Effector memory CD4-positive, alpha-beta T cell (primary cell): ENCODE data around the gene CACNA1D.
A peak's percentile ranks its signal among the peaks of the same experiment; 100 is the strongest.

Experiments
- DNase-seq, 3 donors: peaks; one replicate each; pipeline ENCODE4 v3.0.0-alpha.2; 2020
- H3K27ac ChIP-seq: 2 replicates; pipeline ENCODE4 v1.7.0; 2013; ENCODE audit warnings: mild to moderate bottlenecking, low read length, moderate library complexity; ENCODE audit not compliant: insufficient read depth, poor library complexity, severe bottlenecking
- H3K27me3 ChIP-seq: replicated peaks from 2 replicates; pipeline ENCODE4 v1.7.0; 2013; ENCODE audit warnings: mild to moderate bottlenecking, low read length; ENCODE audit not compliant: insufficient read depth, control insufficient read depth, poor library complexity, severe bottlenecking
- H3K36me3 ChIP-seq: 2 replicates; pipeline ENCODE4 v1.7.0; 2013; ENCODE audit warnings: mild to moderate bottlenecking, low read length, moderate library complexity; ENCODE audit not compliant: control insufficient read depth, insufficient read depth
- H3K4me1 ChIP-seq: 2 replicates; pipeline ENCODE4 v1.7.0; 2013; ENCODE audit warnings: low read length, mild to moderate bottlenecking; ENCODE audit not compliant: control insufficient read depth, insufficient read depth, poor library complexity, severe bottlenecking
- H3K4me3 ChIP-seq: 2 replicates; pipeline ENCODE4 v1.7.0; 2013; ENCODE audit warnings: low read length, low read depth, mild to moderate bottlenecking; ENCODE audit not compliant: insufficient read depth, poor library complexity, severe bottlenecking
- H3K9me3 ChIP-seq: 2 replicates; pipeline ENCODE4 v1.7.0; 2013; ENCODE audit warnings: mild to moderate bottlenecking, low read length, moderate library complexity; ENCODE audit not compliant: control insufficient read depth

The CACNA1D gene

GRCh38 chr3:53846134-53846850, 351.9 kb downstream of the CACNA1D start, which contains the start of the genes CHDH and IL17RB:
Gene CHDH (minus strand): TSS chr3:53846419. CDS start chr3:53824008, 22,411 bp downstream.
Gene IL17RB (plus strand): TSS chr3:53846568. CDS start chr3:53846589, 21 bp downstream.
- no peaks in the 10 kb centered on the region for H3K9me3 ChIP-seq
- DNase-seq, result no peak
- H3K4me3 ChIP-seq, result peak within 1 kb of the TSS; percentile 51
- no peaks in the 10 kb centered on the region for H3K36me3 ChIP-seq
- H3K27me3 ChIP-seq, result peaks cover 26% of the 10 kb centered on the region
- no peak within 1 kb of the TSS for H3K27ac ChIP-seq
- H3K4me1 ChIP-seq, result peaks cover 10% of the 10 kb centered on the region

- no peak for DNase-seq
- Histone ChIP-seq H3K4me1 (peaks cover 10% of the 10 kb centered on the region), H3K27ac (no peak overlapping the region), H3K36me3 (no peaks in the 10 kb centered on the region), H3K27me3 (peaks cover 26% of the 10 kb centered on the region), H3K9me3 (no peaks in the 10 kb centered on the region), H3K4me3 (peak overlapping the region; percentile 51)
Measured at GRCh38 chr3:53846851-53847155, 352.4 kb downstream of the CACNA1D start.

- H3K27ac ChIP-seq, result no peak overlapping the region
- H3K4me3 ChIP-seq, result no peak overlapping the region
- no peaks in the 10 kb centered on the region for H3K9me3 ChIP-seq
- no peaks in the 10 kb centered on the region for H3K36me3 ChIP-seq
- peaks cover 10% of the 10 kb centered on the region for H3K4me1 ChIP-seq
- peaks cover 17% of the 10 kb centered on the region for H3K27me3 ChIP-seq
- DNase-seq, result no peak
Measured at GRCh38 chr3:53849916-53850315, 355.5 kb downstream of the CACNA1D start.

GRCh38 chr3:53850895-53851294, 356.5 kb downstream of the CACNA1D start:
- H3K4me3 ChIP-seq, result no peak overlapping the region
- no peaks in the 10 kb centered on the region for H3K36me3 ChIP-seq
- no peak for DNase-seq
- no peaks in the 10 kb centered on the region for H3K9me3 ChIP-seq
- peaks cover 11% of the 10 kb centered on the region for H3K27me3 ChIP-seq
- peaks cover 7% of the 10 kb centered on the region for H3K4me1 ChIP-seq
- H3K27ac ChIP-seq, result no peak overlapping the region

GRCh38 chr3:53856964-53857363, 362.6 kb downstream of the CACNA1D start:
- H3K36me3 ChIP-seq, result peaks cover 5% of the 10 kb centered on the region
- no peak overlapping the region for H3K4me3 ChIP-seq
- H3K4me1 ChIP-seq, result no peaks in the 10 kb centered on the region
- DNase-seq, result no peak
- no peaks in the 10 kb centered on the region for H3K27me3 ChIP-seq
- no peaks in the 10 kb centered on the region for H3K9me3 ChIP-seq
- no peak overlapping the region for H3K27ac ChIP-seq

- H3K27me3 ChIP-seq, result no peaks in the 10 kb centered on the region
- peaks cover 7% of the 10 kb centered on the region for H3K36me3 ChIP-seq
- no peak overlapping the region for H3K4me3 ChIP-seq
- no peak for DNase-seq
- no peaks in the 10 kb centered on the region for H3K9me3 ChIP-seq
- no peaks in the 10 kb centered on the region for H3K4me1 ChIP-seq
- H3K27ac ChIP-seq, result no peak overlapping the region
Measured at GRCh38 chr3:53858096-53858741, 363.8 kb downstream of the CACNA1D start.

GRCh38 chr3:53859178-53859577, 364.8 kb downstream of the CACNA1D start:
- Histone ChIP-seq H3K27me3 (no peaks in the 10 kb centered on the region), H3K4me1 (no peaks in the 10 kb centered on the region), H3K36me3 (peaks cover 13% of the 10 kb centered on the region), H3K27ac (no peak overlapping the region), H3K4me3 (no peak overlapping the region), H3K9me3 (no peaks in the 10 kb centered on the region)
- DNase-seq, result no peak

GRCh38 chr3:53860196-53860595, 365.8 kb downstream of the CACNA1D start:
- DNase-seq, result no peak
- Histone ChIP-seq H3K4me1 (no peaks in the 10 kb centered on the region), H3K27ac (no peak overlapping the region), H3K9me3 (no peaks in the 10 kb centered on the region), H3K4me3 (no peak overlapping the region), H3K27me3 (no peaks in the 10 kb centered on the region), H3K36me3 (peaks cover 17% of the 10 kb centered on the region)

- no peak for DNase-seq
- H3K27ac ChIP-seq, result no peak overlapping the region
- no peak overlapping the region for H3K4me3 ChIP-seq
- no peaks in the 10 kb centered on the region for H3K4me1 ChIP-seq
- H3K36me3 ChIP-seq, result peaks cover 24% of the 10 kb centered on the region
- H3K27me3 ChIP-seq, result no peaks in the 10 kb centered on the region
- H3K9me3 ChIP-seq, result no peaks in the 10 kb centered on the region
Measured at GRCh38 chr3:53862241-53862640, 367.8 kb downstream of the CACNA1D start.

GRCh38 chr3:53863145-53863544, 368.7 kb downstream of the CACNA1D start:
- no peak overlapping the region for H3K4me3 ChIP-seq
- no peaks in the 10 kb centered on the region for H3K9me3 ChIP-seq
- DNase-seq, result no peak
- H3K27ac ChIP-seq, result no peak overlapping the region
- no peaks in the 10 kb centered on the region for H3K27me3 ChIP-seq
- peaks cover 34% of the 10 kb centered on the region for H3K36me3 ChIP-seq
- H3K4me1 ChIP-seq, result no peaks in the 10 kb centered on the region
